ENCODE results near the gene PKP1. TPM values are rescaled to one million over a fixed set of nuclear protein-coding genes. Genes with fewer than 3 reads are reported as not detected.

Gene PKP1, protein sequence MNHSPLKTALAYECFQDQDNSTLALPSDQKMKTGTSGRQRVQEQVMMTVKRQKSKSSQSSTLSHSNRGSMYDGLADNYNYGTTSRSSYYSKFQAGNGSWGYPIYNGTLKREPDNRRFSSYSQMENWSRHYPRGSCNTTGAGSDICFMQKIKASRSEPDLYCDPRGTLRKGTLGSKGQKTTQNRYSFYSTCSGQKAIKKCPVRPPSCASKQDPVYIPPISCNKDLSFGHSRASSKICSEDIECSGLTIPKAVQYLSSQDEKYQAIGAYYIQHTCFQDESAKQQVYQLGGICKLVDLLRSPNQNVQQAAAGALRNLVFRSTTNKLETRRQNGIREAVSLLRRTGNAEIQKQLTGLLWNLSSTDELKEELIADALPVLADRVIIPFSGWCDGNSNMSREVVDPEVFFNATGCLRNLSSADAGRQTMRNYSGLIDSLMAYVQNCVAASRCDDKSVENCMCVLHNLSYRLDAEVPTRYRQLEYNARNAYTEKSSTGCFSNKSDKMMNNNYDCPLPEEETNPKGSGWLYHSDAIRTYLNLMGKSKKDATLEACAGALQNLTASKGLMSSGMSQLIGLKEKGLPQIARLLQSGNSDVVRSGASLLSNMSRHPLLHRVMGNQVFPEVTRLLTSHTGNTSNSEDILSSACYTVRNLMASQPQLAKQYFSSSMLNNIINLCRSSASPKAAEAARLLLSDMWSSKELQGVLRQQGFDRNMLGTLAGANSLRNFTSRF
- 0.30 and 3.5 TPM in 2 replicates for total RNA-seq

DNA sequence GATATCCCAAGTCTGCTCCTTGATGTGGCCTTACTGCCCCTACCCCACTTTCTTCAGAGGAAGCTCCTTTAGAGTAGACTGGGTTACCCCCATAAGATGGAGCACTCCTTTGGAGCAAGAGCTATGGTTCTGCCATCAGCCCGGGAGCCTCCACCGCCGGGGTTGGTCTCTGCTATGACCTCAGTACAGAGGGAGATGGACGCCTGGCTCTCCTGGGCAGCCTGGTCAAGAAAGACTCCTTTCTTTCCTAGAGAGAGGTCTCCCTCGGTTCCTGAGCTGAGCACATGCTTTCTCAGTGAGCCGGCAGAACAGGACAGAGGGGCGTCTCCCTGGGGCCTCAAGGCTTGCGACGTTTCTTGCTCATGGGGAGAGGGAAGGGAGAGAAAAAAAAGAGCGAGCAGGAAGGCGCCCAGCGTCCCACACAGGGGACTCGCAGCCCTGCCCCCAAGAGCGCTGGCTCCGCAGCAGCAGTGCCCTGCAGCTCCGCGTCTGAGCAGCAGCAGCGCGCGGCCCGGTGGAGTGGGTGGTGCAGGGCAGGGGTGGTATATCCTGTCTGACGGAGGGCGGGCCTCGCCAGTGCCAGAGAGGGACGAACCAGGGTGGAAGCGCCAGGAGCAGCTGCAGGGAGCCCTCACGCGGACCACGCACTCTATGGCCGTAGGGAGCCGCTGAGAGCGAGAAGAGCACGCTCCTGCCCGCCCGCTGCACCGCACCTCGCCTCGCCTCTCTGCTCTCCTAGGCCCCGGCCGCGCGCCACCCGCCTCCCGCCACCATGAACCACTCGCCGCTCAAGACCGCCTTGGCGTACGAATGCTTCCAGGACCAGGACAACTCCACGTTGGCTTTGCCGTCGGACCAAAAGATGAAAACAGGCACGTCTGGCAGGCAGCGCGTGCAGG lies at the start of gene PKP1:
PKP1 (plus strand) TSS at position 576 of the 899 bp plus-strand sequence; CDS start at position 773, 197 bp downstream.

DNA sequence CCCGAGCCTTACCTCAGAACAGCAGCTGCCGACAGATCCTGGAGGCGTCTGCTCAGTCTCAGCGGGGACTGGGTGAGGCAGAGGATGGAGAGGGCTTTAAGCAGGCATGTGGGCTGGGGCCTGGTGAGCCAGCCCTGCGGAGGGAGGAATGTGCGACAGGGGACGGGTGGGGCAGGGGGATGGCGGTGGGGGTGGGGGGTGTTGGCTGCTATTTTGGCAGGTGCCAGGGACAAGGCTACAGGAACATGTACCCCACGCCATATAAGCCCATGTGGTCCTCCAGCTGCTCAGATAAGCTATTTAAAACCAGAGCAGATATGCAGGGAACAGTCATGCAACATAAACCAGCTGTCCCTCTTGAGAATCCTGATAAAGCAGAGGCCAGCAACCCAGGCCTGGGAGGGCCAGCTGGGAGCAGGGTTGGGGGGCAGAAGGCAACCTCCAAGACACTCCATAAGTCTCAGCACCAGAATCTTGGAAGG lies 94.3 kb downstream of the PKP1 start, which contains the start of gene TNNT2:
TNNT2 (minus strand) TSS at position 70 of the 482 bp plus-strand sequence. CDS start 4,426 bp downstream, outside the sequence.

Other genes with a start within 250 kb of the PKP1 start
- gene CACNA1S, start 171.1 kb upstream of the PKP1 start, total RNA-seq, result not detected in 2 replicates
- not detected in 2 replicates for gene ASCL5, start 156.3 kb upstream of the PKP1 start, total RNA-seq
- 75.8 and 110 TPM in 2 replicates for gene TMEM9, start 129.0 kb upstream of the PKP1 start, total RNA-seq
- under 0.01 and 0.23 TPM in 2 replicates for gene IGFN1, start 92.7 kb upstream of the PKP1 start, total RNA-seq
- not detected in 2 replicates for gene TNNT2, start 94.2 kb downstream of the PKP1 start, total RNA-seq
- not detected in 2 replicates for gene LAD1, start 115.8 kb downstream of the PKP1 start, total RNA-seq
- under 0.01 TPM in 1 of 2 replicates, not detected in the other for gene TNNI1, start 138.2 kb downstream of the PKP1 start, total RNA-seq
- gene PHLDA3, start 185.7 kb downstream of the PKP1 start, total RNA-seq, result 120 and 124 TPM in 2 replicates
- 1,211 and 1,696 TPM in 2 replicates for gene CSRP1, start 223.6 kb downstream of the PKP1 start, total RNA-seq